Measurements from ENCODE around the gene MEGF10.

Gene MEGF10

GRCh38 chr5:127375544-127376091, 85.0 kb downstream of the MEGF10 start:
- DNase-seq: no peak

- DNase-seq: no peak
Observed at GRCh38 chr5:127377651-127378050, 87.1 kb downstream of the MEGF10 start.

GRCh38 chr5:127385936-127386335, 95.3 kb downstream of the MEGF10 start:
- DNase-seq: no peak

GRCh38 chr5:127386557-127386956, 96.0 kb downstream of the MEGF10 start:
- no peak for DNase-seq

- no peak for DNase-seq
Observed at GRCh38 chr5:127389601-127390000, 99.0 kb downstream of the MEGF10 start.

GRCh38 chr5:127392762-127393161, 102.2 kb downstream of the MEGF10 start:
- no peak for DNase-seq

GRCh38 chr5:127396490-127397155, 106.0 kb downstream of the MEGF10 start:
- no peak for DNase-seq

- DNase-seq: no peak
Observed at GRCh38 chr5:127398508-127398907, 107.9 kb downstream of the MEGF10 start.

GRCh38 chr5:127399068-127399467, 108.5 kb downstream of the MEGF10 start:
- no peak for DNase-seq

GRCh38 chr5:127400539-127400938, 109.9 kb downstream of the MEGF10 start:
- no peak for DNase-seq

GRCh38 chr5:127400946-127401670, 110.5 kb downstream of the MEGF10 start:
- DNase-seq: no peak

GRCh38 chr5:127402361-127402760, 111.8 kb downstream of the MEGF10 start:
- no peak for DNase-seq

GRCh38 chr5:127404190-127404589, 113.6 kb downstream of the MEGF10 start:
- DNase-seq: no peak

GRCh38 chr5:127406326-127407121, 115.9 kb downstream of the MEGF10 start:
- DNase-seq: no peak

- DNase-seq: no peak
Observed at GRCh38 chr5:127409246-127409917, 118.8 kb downstream of the MEGF10 start.

GRCh38 chr5:127409921-127410675, 119.5 kb downstream of the MEGF10 start:
- DNase-seq: no peak

GRCh38 chr5:127410959-127411358, 120.4 kb downstream of the MEGF10 start:
- DNase-seq: no peak

GRCh38 chr5:127411381-127411780, 120.8 kb downstream of the MEGF10 start:
- DNase-seq: no peak

- DNase-seq: no peak
Observed at GRCh38 chr5:127412698-127413097, 122.1 kb downstream of the MEGF10 start.

- DNase-seq: no peak
Observed at GRCh38 chr5:127415034-127415433, 124.4 kb downstream of the MEGF10 start.

- no peak for DNase-seq
Observed at GRCh38 chr5:127416906-127417305, 126.3 kb downstream of the MEGF10 start.

- no peak for DNase-seq
Observed at GRCh38 chr5:127417528-127417927, 126.9 kb downstream of the MEGF10 start.

Measured in DMS153 (cell line).